GM21367 (cell line): Measurements from ENCODE around the gene MAGEA9B.
"Not testable (repeated sequence)": the region's sequence is repeated elsewhere in the genome, so short reads cannot be mapped to it uniquely, and the experiment has no call there.

Experiments
- ATAC-seq: cut with Tn5 transposase; IDR thresholded peaks from one replicate; pipeline ENCODE4 v1.9.1; 2021; ENCODE audit not compliant: unreplicated experiment

Gene MAGEA9B

DNA sequence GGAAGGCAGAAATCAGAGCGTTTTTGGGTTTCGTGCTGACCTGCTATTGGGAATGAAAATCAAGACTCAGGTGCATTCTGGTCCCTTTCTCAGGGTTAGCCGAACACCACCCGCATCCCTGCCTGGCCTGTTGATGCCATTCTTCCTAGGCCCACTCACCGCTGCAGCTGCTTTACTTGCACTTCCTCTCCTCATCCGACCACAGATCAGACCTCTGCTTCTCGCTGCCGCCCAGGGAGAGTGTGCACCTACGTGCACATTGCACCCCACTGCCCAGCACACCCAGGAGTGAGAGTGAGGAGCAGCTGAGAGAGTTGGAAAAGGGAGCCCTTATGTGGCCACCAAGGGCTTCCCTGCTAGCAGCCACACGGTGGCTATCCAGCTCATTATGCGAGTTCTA, 49.8 kb downstream of the MAGEA9B start:
- ATAC-seq: not testable (repeated sequence)

DNA sequence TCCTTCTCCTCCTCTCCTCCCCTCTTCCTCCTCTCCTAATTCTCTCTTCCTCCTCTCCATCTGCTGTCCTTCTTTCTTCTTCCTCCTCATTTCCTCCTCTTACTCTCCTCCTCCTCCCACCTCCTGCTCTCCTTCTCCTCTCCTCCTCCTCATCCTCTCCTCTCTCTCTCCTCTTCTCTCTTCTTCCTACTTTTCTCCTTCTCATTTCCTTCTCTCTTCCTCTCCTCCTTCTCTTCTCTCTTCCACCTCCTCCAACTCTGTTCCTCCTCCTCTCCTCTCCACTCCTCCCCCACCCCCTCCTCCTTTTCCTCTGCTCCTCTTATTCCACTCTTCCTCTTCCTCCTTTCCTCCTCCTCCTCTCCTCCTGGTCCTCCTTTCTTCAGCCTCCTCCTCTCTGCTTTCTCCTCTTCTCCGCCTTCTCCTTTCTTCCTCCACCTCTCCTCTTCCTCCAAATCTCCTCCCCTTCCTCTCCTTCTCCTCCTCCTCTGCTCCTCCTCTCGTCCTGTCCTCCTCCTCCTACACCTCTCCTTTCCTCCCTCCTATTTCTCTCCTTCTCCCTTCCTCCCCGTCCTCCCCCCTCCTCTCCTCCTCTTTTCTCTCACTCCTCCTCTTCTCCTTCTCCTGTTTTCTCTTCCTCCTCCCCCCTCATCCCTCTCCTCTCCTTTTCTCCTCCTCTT, 52.2 kb downstream of the MAGEA9B start:
- not testable (repeated sequence) for ATAC-seq

DNA sequence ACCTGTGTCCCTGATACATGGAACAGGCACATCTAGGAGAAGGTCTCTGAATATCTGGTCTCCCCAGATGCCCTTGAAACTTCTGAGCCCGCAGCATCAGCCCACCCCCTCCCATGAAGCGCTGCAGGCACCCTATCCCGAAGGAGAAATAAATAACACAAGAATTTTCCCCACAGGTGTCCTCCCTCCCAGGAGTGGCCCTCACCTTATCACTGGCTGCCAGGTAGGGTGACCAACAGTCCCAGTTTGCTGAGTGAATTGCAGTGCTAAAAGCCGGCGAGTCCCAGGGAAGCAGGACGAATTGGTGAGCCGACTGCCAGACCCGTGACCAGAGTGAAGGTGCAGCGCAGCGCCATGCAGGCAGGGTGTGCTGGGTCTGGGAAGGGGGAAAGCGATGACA, 53.3 kb downstream of the MAGEA9B start:
- ATAC-seq: not testable (repeated sequence)

DNA sequence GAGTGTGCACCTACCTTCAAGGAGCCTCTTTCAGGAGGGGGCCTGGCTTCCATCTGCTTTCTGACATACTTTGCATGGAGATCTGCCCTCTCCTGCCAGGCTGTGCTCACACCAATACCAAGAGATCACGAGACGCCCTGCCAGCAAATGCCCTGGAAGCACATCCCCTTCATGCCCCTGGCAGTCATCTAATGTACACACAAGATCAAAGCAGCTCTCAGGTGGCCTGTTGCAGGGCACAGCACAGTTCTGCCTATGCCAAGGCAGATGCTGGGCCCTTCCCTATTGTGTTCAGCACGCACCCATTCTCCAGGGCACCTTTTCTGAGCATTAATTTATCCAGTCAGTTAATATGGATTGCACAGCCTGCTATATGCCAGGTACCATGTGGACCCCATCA, 54.4 kb downstream of the MAGEA9B start:
- not testable (repeated sequence) for ATAC-seq
